Stimulated activated naive CD4-positive, alpha-beta T cell treated with Interleukin-2 at 50 U/mL for 16 hours (primary cell): Measurements from ENCODE around the gene PRAMEF14.
"Not testable (repeated sequence)": the region's sequence is repeated elsewhere in the genome, so short reads cannot be mapped to it uniquely, and the experiment has no call there.

ENCODE experiments used
- DNase-seq: peaks from one replicate; lab custom pipeline; 2025; lab: John Stamatoyannopoulos, UW

Gene PRAMEF14

GRCh38 chr1:13347034-13347433, at the start of gene PRAMEF14:
PRAMEF14 (minus strand) TSS chr1:13347134; CDS start chr1:13345314, 1,820 bp downstream.
- not testable (repeated sequence) for DNase-seq

- not testable (repeated sequence) for DNase-seq
These were observed 48.4 kb upstream of the PRAMEF14 start for GRCh38 chr1:13395311-13395710.

- DNase-seq = not testable (repeated sequence)
These were observed 47.8 kb upstream of the PRAMEF14 start for GRCh38 chr1:13394761-13395160.

- DNase-seq = not testable (repeated sequence)
These were observed 46.1 kb upstream of the PRAMEF14 start for GRCh38 chr1:13393004-13393403.

- not testable (repeated sequence) for DNase-seq
These were observed 42.4 kb upstream of the PRAMEF14 start, which contains the start of gene PRAMEF17 for GRCh38 chr1:13389332-13389731. PRAMEF17 (plus strand) TSS chr1:13389632; CDS start chr1:13389658, 26 bp downstream.

- DNase-seq = not testable (repeated sequence)
These were observed 33.4 kb upstream of the PRAMEF14 start for GRCh38 chr1:13380380-13380779.

GRCh38 chr1:13378983-13379382, 32.0 kb upstream of the PRAMEF14 start:
- DNase-seq = not testable (repeated sequence)

- DNase-seq = not testable (repeated sequence)
These were observed 21.6 kb upstream of the PRAMEF14 start for GRCh38 chr1:13368544-13368943.

GRCh38 chr1:13366536-13366935, 19.6 kb upstream of the PRAMEF14 start:
- not testable (repeated sequence) for DNase-seq

GRCh38 chr1:13364928-13365327, 18.0 kb upstream of the PRAMEF14 start:
- DNase-seq = not testable (repeated sequence)

- not testable (repeated sequence) for DNase-seq
These were observed 15.4 kb upstream of the PRAMEF14 start for GRCh38 chr1:13362364-13362763.

- DNase-seq = not testable (repeated sequence)
These were observed 9.8 kb upstream of the PRAMEF14 start for GRCh38 chr1:13356774-13357173.

- DNase-seq = not testable (repeated sequence)
These were observed 7.5 kb upstream of the PRAMEF14 start for GRCh38 chr1:13354475-13354874.

- DNase-seq = not testable (repeated sequence)
These were observed 6.5 kb upstream of the PRAMEF14 start for GRCh38 chr1:13353476-13353875.

- DNase-seq = not testable (repeated sequence)
These were observed 4.4 kb downstream of the PRAMEF14 start for GRCh38 chr1:13342496-13342895.

GRCh38 chr1:13315281-13315680, 31.7 kb downstream of the PRAMEF14 start, which contains the start of gene PRAMEF15:
PRAMEF15 (plus strand) TSS chr1:13315581; CDS start chr1:13318408, 2,827 bp downstream.
- DNase-seq = not testable (repeated sequence)

GRCh38 chr1:13303239-13303638, 43.7 kb downstream of the PRAMEF14 start, which contains the start of gene PRAMEF33:
PRAMEF33 (plus strand) TSS chr1:13303539; CDS start chr1:13305955, 2,416 bp downstream.
- DNase-seq = not testable (repeated sequence)

GRCh38 chr1:13302197-13302596, 44.7 kb downstream of the PRAMEF14 start:
- not testable (repeated sequence) for DNase-seq

GRCh38 chr1:13298699-13299098, 48.2 kb downstream of the PRAMEF14 start:
- not testable (repeated sequence) for DNase-seq

- DNase-seq = not testable (repeated sequence)
These were observed 49.6 kb downstream of the PRAMEF14 start for GRCh38 chr1:13297216-13297931.
